NB4 (cell line): ENCODE results near the gene NPEPL1.

Experiments used
- DNase-seq: peaks from one replicate; pipeline ENCODE4 v3.0.0; 2010; ENCODE audit warnings: low read depth
- H3K4me3 ChIP-seq: one replicate; pipeline ENCODE4 v1.5.1; 2011; ENCODE audit warnings: mild to moderate bottlenecking, low read depth, low read length, moderate library complexity
- MYC ChIP-seq: IDR thresholded peaks from 2 replicates; pipeline ENCODE4 v1.6.1; 2011; ENCODE audit warnings: low read depth, low read length
- POLR2A ChIP-seq: IDR thresholded peaks from 2 replicates; pipeline ENCODE4 v1.6.1; 2011; ENCODE audit warnings: mild to moderate bottlenecking; ENCODE audit not compliant: insufficient read length; ENCODE audit errors: extremely low read depth
- TF ChIP-seq, protein P1 (sequence below): IDR thresholded peaks from one replicate; pipeline ENCODE4 v1.5.1; 2012; ENCODE audit warnings: low read depth, low read length
- TF ChIP-seq, protein P2 (sequence below): IDR thresholded peaks from 2 replicates; pipeline ENCODE4 v1.6.1; 2011; ENCODE audit warnings: low read depth, low read length

NPEPL1 gene

DNA sequence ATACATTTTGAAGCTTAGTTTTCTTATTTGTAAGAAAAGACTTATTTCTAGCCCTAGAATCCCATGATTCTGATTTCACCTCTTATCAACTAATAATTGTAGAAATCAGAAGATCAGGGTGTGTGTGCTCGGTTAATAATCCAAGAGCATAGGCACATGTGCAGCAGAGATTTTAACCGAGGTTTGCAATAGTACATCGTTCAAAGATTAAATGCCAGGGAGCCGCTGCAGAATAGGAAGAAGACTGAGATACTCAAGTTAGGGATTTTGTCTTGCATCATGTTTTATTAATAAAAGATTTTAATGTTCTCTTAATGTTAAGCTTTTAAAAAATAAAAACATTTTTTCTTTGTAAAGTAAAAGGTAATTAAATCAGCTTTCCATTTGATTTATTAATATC, 34.6 kb upstream of the NPEPL1 start:
- no peak overlapping the region for H3K4me3 ChIP-seq
- no peak for DNase-seq
- TF ChIP-seq MYC (no peak), POLR2A (no peak)
- TF ChIP-seq, protein P1, sequence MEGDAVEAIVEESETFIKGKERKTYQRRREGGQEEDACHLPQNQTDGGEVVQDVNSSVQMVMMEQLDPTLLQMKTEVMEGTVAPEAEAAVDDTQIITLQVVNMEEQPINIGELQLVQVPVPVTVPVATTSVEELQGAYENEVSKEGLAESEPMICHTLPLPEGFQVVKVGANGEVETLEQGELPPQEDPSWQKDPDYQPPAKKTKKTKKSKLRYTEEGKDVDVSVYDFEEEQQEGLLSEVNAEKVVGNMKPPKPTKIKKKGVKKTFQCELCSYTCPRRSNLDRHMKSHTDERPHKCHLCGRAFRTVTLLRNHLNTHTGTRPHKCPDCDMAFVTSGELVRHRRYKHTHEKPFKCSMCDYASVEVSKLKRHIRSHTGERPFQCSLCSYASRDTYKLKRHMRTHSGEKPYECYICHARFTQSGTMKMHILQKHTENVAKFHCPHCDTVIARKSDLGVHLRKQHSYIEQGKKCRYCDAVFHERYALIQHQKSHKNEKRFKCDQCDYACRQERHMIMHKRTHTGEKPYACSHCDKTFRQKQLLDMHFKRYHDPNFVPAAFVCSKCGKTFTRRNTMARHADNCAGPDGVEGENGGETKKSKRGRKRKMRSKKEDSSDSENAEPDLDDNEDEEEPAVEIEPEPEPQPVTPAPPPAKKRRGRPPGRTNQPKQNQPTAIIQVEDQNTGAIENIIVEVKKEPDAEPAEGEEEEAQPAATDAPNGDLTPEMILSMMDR: no peak
- TF ChIP-seq, protein P2, sequence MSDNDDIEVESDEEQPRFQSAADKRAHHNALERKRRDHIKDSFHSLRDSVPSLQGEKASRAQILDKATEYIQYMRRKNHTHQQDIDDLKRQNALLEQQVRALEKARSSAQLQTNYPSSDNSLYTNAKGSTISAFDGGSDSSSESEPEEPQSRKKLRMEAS: no peak

- no peak overlapping the region for H3K4me3 ChIP-seq
- TF ChIP-seq MYC (no peak), POLR2A (no peak)
- TF ChIP-seq, protein P1: no peak
- TF ChIP-seq, protein P2: no peak
- no peak for DNase-seq
These were observed 33.8 kb upstream of the NPEPL1 start for GRCh38 chr20:58658760-58659159.

DNA sequence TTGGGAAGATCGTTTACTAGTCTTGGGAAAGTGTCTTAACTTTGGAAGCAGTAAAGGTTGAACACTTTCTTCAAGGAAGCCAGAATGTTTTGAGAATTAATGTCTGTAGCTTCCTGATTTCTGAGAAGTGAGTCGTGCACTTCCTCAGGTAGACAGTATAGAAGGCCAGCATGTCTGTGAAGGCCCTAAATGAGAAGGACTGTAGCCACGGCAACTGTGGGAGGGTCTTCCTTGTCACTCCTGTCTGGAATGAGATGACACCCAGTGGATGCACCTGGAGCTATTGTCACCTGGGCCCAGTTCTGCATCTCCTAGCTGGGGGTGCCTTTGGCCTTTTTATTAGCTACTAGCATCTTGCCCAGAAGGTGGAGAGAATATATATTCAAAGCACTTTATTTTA, 32.8 kb upstream of the NPEPL1 start:
- TF ChIP-seq, protein P2: no peak
- TF ChIP-seq POLR2A (no peak), MYC (no peak)
- TF ChIP-seq, protein P1: no peak
- H3K4me3 ChIP-seq: no peak overlapping the region
- no peak for DNase-seq

DNA sequence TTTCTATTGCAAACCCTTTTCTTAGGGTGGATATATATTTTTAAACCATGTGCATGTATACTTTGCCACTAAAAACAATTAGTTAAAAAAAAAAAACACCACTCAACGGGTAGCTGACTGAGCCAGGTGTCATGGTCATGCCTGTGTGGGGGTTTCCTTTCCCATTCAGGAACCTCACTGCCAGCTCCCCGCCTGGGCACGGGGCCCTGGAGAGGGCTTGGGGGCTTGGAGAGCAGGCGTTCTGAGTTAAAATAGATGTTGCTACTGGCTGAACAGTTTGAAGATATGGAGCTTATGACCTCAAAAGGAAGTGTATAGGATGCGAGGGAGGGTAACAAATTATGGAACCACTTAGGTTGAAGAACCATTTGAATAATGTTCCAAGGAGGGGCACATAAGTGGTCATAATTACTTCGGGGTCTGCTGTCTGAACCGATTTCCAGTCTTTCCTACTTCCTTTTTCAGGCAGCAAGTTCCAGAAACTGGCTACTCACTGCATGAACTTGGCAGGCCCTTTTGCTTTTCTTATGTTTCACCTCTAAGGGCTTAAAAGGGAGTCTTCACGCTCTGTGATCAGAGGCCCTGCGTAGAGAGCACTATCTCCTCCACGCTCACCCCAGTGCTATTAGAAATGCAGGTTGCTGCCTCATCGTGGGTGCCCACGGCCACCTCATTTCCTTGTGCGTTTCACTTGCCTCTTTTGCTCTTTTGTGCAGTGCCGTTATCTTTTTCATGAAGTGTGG, 31.6 kb upstream of the NPEPL1 start:
- no peak overlapping the region for H3K4me3 ChIP-seq
- no peak for DNase-seq
- TF ChIP-seq POLR2A (no peak), MYC (no peak)
- TF ChIP-seq, protein P2: no peak
- TF ChIP-seq, protein P1: no peak

GRCh38 chr20:58661598-58662473, 30.8 kb upstream of the NPEPL1 start:
- no peak for TF ChIP-seq MYC
- TF ChIP-seq, protein P1: no peak
- DNase-seq: no peak
- H3K4me3 ChIP-seq: no peak overlapping the region
